GM06990 (cell line): Measurements from ENCODE around the gene OSBPL10.

ENCODE experiments used
- DNase-seq: peaks from one replicate; pipeline ENCODE4 v3.0.0-alpha.2; 2011; ENCODE audit not compliant: insufficient read length; ENCODE audit errors: extremely low read depth
- H3K27me3 ChIP-seq: replicated peaks from 2 replicates; pipeline ENCODE4 v1.6.0; 2011; ENCODE audit warnings: low read length; ENCODE audit not compliant: control insufficient read depth, insufficient read depth
- H3K36me3 ChIP-seq: 2 replicates; pipeline ENCODE4 v1.5.1; 2011; ENCODE audit warnings: low read length; ENCODE audit not compliant: control insufficient read depth, insufficient read depth
- H3K4me3 ChIP-seq: replicated peaks from 2 replicates; pipeline ENCODE4 v1.5.1; 2011; ENCODE audit warnings: low read depth, mild to moderate bottlenecking, control low read depth, low read length
- TF ChIP-seq, protein P1 (sequence below): IDR thresholded peaks from 2 replicates; pipeline ENCODE4 v1.5.1; 2011; ENCODE audit warnings: low read length, control low read depth, mild to moderate bottlenecking, inconsistent platforms; ENCODE audit not compliant: insufficient read depth, poor library complexity, severe bottlenecking

OSBPL10 gene

DNA sequence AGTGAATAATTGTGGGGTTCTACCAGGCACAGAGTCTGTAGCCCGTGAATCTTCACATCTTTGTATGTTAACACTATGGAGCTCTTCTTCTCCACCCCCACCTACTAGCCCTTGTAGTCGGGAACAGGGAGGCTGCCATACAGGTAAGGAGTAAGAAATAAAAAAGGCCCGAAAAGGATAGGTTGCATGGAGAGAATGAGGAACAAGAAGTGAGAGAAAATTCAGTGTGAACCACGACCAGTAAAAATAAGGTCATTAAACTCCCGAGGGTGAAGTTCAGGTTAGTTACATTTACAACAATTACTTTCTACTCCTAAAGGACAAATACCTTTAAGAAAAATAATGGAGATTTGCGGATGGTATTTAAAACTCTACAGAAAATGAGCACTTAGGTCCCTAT is 53.3 kb downstream of the OSBPL10 start:
- H3K27me3 ChIP-seq, result no peaks in the 10 kb centered on the region
- no peak overlapping the region for H3K4me3 ChIP-seq
- no peaks in the 10 kb centered on the region for H3K36me3 ChIP-seq
- TF ChIP-seq, protein P1, sequence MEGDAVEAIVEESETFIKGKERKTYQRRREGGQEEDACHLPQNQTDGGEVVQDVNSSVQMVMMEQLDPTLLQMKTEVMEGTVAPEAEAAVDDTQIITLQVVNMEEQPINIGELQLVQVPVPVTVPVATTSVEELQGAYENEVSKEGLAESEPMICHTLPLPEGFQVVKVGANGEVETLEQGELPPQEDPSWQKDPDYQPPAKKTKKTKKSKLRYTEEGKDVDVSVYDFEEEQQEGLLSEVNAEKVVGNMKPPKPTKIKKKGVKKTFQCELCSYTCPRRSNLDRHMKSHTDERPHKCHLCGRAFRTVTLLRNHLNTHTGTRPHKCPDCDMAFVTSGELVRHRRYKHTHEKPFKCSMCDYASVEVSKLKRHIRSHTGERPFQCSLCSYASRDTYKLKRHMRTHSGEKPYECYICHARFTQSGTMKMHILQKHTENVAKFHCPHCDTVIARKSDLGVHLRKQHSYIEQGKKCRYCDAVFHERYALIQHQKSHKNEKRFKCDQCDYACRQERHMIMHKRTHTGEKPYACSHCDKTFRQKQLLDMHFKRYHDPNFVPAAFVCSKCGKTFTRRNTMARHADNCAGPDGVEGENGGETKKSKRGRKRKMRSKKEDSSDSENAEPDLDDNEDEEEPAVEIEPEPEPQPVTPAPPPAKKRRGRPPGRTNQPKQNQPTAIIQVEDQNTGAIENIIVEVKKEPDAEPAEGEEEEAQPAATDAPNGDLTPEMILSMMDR, result no peak
- DNase-seq, result no peak

DNA sequence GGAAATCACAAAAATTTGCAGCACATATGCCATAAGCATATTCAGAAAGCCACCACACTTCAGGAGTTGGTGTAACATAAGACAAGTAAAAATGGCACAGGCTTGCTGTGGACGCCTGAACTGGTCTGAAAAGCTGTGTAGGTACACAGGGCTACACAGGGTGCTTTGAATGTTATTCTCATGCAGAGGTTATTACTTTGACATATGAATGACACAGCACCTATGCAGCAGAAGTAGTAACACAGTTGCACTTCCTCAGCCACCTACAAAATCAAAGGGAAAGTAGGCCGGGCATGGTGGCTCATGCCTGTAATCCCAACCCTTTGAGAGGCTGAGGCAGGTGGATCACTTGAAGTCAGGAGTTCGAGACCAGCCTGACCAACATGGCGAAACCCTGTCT is 54.5 kb downstream of the OSBPL10 start:
- no peaks in the 10 kb centered on the region for H3K27me3 ChIP-seq
- no peak overlapping the region for H3K4me3 ChIP-seq
- no peak for DNase-seq
- H3K36me3 ChIP-seq, result no peaks in the 10 kb centered on the region
- TF ChIP-seq, protein P1, result no peak

DNA sequence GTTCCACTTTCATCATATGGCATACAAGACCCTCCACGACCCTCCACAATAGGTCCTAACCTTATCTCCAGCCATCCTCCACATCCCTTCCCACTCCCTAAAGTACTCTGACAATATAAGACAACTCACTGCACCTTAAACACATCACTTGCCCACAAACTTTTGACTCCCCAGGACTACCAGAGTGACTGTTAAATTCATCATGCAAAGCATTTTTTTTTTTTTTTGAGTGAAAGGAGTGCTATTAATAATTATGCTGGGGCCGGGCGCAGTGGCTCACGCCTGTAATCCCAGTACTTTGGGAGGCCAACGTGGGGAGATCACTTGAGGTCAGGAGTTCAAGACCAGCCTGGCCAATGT is 55.8 kb downstream of the OSBPL10 start:
- no peaks in the 10 kb centered on the region for H3K36me3 ChIP-seq
- H3K4me3 ChIP-seq, result no peak overlapping the region
- TF ChIP-seq, protein P1, result no peak
- no peaks in the 10 kb centered on the region for H3K27me3 ChIP-seq
- no peak for DNase-seq

GRCh38 chr3:31924610-31925270 is 56.3 kb downstream of the OSBPL10 start:
- DNase-seq, result no peak
- H3K27me3 ChIP-seq, result no peaks in the 10 kb centered on the region
- no peaks in the 10 kb centered on the region for H3K36me3 ChIP-seq
- H3K4me3 ChIP-seq, result no peak overlapping the region
- TF ChIP-seq, protein P1, result no peak

GRCh38 chr3:31922962-31923361 is 58.1 kb downstream of the OSBPL10 start:
- H3K4me3 ChIP-seq, result no peak overlapping the region
- no peaks in the 10 kb centered on the region for H3K36me3 ChIP-seq
- TF ChIP-seq, protein P1, result no peak
- H3K27me3 ChIP-seq, result no peaks in the 10 kb centered on the region
- DNase-seq, result no peak

DNA sequence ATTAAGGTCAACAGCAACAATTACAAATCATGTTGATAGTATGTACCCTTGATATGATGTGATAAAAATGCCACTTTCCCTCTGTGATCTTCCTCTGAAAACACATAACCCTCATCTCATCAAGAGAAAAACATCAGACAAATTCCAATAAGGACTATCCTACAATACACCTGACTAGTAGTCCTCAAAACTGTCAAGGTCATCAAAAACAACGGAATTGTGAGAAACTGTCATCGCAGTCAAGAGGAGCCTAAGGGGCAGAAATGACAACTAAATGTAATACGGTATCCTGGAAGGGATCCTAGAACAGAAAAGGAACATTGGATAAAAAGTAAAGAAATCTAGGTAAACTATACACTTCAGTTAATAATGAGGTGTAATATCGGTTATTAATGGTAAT is 59.2 kb downstream of the OSBPL10 start:
- TF ChIP-seq, protein P1, result no peak
- DNase-seq, result no peak
- Histone ChIP-seq H3K4me3 (no peak overlapping the region), H3K27me3 (no peaks in the 10 kb centered on the region), H3K36me3 (no peaks in the 10 kb centered on the region)
